ENCODE data around the gene NPR1.
"Not testable (repeated sequence)": the region's sequence is repeated elsewhere in the genome, so short reads cannot be mapped to it uniquely, and the experiment has no call there.

NPR1 gene

GRCh38 chr1:153723687-153724086 is 45.2 kb downstream of the NPR1 start:
- DNase-seq (ENCODE audit: low read depth in 4 of 4, low spot score in 1 of 4), result no peak

DNA sequence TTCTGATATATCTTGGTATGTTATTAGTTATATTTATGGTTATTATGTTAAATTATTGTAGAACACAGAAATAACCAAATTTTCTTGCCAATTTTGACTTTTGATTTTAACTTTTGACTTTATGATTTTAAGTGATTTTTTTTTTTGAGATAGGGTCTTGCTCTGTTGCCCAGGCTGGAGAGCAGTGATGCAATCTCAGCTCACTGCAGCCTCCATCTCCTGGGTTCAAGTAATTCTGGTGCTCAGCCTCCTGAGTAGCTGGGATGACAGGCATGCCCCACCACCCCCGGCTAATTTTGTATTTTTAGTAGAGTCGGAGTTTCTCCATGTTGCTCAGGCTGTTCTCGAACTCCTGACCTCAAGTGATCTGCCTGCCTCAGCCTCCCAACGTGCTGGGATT is 46.1 kb downstream of the NPR1 start:
- not testable (repeated sequence) for DNase-seq (ENCODE audit: low read depth in 4 of 4, low spot score in 1 of 4)

- peak; percentile 88 to 98 (median 94) for DNase-seq (ENCODE audit: low read depth in 4 of 4, low spot score in 1 of 4)
Measured at GRCh38 chr1:153727463-153728304, 49.2 kb downstream of the NPR1 start, which contains the start of gene INTS3. Gene INTS3, plus strand, starts transcription at chr1:153728050. Its CDS starts 585 bp downstream, at chr1:153728635.

DNA sequence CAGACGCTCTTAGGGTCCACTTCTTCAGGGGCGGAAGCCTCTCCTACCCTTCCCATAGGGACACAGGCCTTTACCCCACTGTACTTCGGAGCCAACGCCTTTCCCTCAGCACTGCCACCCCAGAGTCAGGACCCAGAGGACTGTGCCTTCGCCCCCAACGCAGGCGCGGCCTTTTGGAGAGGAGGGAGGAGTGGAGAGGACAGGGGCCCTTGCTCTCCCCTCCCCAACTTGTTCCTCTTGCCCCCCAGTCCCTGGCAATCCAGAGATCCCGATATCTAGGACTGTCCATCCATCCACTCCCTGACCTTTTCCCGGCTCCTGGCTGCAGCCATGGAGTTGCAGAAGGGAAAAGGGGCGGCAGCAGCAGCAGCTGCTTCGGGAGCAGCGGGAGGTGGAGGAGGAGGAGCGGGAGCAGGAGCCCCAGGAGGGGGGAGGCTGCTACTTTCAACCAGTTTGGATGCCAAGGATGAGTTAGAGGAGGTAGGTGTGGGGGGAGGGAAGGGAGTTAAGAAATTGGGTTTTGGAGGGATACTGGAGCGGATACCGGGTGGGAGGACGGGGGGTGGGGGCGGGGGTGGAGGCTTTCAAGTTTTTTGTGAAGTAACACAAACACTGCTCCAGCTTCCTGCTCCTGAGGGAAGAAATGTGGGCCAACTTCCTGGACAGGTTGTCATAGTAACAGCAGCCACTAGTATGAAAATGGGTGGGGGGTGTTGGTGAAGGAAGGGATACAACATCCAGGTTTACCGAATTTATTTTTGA is 50.0 kb downstream of the NPR1 start:
- DNase-seq (ENCODE audit: low read depth in 4 of 4, low spot score in 1 of 4), result peak in 3 of 4 experiments; percentile 7 to 10 (median 7)

GRCh38 chr1:153730468-153730988 is 52.0 kb downstream of the NPR1 start:
- DNase-seq (ENCODE audit: low read depth in 4 of 4, low spot score in 1 of 4), result no peak

GRCh38 chr1:153733970-153734369 is 55.5 kb downstream of the NPR1 start:
- no peak for DNase-seq (ENCODE audit: low read depth in 4 of 4, low spot score in 1 of 4)

DNA sequence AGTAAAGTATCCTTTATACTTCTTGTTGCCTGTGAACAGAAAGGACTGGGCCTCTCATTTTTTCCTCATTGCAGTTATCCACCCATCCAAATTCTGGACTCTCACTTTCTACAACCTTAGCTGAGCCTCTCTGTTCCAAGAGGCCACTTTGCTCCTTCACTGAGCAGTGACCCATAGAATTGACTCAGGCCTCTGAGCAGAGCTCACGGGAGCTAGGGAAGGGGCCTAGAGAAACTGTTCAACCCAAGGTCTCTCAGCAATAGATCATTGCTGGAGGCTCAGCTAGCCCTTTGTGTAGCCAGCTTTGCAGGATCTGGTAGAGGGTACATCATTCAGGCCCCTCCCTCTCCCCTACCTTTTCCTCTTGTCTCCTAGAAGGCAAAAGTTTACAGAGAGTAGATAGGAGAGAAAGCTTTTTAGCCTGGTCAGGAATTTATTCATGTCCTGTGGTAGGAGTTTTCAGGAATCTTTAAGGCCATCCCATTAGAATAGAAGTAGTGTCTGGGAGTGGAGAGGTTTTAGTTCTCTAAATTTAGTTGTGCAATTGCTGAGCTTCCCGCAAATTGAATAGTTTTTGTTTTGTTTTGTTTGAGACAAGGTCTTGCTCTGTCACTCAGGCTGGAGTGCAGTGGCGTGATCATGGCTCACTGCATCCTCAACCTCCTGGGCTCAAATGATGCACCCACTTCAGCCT is 56.1 kb downstream of the NPR1 start:
- no peak for DNase-seq (ENCODE audit: low read depth in 4 of 4, low spot score in 1 of 4)

DNA sequence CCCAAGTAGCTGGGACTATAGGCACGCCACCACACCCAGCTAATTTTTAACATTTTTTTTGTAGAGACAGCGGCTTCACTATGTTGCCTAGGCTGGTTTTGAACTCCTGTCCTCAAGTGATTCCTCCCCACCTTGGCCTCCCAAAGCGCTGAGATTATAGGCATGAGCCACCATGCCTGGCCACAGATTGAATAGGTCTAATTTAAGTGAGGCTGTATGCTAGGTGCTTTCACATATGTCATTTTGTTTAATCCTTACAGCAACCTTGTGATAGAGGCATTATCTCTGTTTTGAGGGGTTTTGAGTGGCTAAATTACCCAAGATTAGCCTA is 56.6 kb downstream of the NPR1 start:
- no peak for DNase-seq (ENCODE audit: low read depth in 4 of 4, low spot score in 1 of 4)

- no peak for DNase-seq (ENCODE audit: low read depth in 4 of 4, low spot score in 1 of 4)
Measured at GRCh38 chr1:153741986-153742385, 63.5 kb downstream of the NPR1 start.

DNA sequence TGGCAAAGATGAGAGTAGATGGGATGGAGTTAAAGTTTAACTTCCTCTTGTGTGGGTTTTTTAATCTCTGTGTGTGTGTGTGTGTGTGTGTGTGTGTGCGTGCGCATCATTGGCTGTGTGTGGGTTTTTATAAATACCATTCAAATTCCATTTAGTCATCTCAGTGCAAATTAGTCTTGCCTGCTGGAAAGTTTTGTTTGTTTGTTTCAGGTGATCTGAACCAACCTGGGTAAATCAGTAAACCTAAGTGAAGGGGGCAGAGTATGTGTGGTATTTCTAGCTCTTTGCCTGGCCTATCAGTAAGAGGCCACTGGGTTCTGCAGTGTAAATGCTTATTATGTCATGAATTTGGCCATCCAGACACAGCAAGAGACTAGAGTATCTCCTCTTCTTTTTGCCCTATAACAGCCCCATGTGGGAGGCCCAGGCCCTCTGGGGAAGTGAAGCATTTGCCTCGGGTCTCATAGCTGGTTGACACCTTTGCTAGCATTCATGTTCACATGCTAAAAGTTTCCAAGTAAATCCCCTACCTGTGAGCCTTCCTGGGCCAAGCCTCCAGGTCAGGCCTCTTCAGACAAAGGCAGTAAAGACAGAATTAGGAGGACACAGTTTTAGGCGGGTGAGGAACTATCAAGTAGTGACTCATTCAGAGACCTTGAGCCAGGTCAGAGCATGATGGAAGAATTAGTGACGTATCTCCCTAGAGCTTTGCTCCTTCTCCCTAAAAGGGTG is 64.1 kb downstream of the NPR1 start:
- no peak for DNase-seq (ENCODE audit: low read depth in 4 of 4, low spot score in 1 of 4)
